Superior temporal gyrus (tissue), 1 donor: ENCODE data around the gene MBOAT1.
"Not testable (repeated sequence)": the region's sequence is repeated elsewhere in the genome, so short reads cannot be mapped to it uniquely, and the experiment has no call there.

Experiments
- DNase-seq: peaks from one replicate; pipeline ENCODE4 v3.0.0-alpha.2; 2016; ENCODE audit errors: extremely low spot score

Gene MBOAT1, protein sequence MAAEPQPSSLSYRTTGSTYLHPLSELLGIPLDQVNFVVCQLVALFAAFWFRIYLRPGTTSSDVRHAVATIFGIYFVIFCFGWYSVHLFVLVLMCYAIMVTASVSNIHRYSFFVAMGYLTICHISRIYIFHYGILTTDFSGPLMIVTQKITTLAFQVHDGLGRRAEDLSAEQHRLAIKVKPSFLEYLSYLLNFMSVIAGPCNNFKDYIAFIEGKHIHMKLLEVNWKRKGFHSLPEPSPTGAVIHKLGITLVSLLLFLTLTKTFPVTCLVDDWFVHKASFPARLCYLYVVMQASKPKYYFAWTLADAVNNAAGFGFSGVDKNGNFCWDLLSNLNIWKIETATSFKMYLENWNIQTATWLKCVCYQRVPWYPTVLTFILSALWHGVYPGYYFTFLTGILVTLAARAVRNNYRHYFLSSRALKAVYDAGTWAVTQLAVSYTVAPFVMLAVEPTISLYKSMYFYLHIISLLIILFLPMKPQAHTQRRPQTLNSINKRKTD

DNA sequence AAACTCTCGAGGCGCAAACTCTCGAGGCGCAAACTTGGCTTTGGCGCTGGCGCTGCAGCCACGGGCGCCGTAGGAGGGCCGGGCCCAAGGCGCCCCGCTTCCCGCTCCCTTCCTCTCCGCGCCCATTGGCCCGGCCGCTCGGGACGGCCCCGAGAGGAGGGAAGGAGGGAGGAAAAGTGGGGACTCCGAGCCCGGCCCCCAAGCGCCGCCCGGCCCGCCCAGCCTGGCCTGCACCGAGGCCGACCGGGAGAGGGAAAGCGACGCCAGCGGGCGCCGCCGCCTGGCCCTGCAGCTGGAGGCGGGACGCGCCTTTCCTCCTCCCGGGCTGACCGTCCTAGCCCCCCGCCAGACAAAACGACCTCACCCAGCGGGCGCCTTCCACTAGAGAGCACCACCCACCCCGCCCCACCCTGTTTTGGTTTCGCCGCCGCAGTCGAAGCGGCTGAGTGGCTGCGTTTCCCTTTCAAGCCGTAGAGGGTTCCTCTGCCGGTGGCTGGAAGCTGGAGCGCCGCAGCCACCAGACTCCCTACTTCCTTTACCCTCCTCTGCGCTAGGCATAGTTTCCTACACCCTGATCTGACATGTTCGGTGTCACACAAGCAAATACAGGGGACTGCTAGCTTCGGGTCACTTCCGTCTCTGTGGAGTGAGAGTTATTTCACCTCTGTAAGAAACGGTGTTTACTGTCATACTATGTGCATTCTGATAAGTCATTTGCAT, at the start of gene MBOAT1:
Gene MBOAT1, minus strand, starts transcription at position 78 of the 720 bp plus-strand sequence. CDS start 235 bp downstream, outside the sequence.
- peak; percentile 69 for DNase-seq

DNA sequence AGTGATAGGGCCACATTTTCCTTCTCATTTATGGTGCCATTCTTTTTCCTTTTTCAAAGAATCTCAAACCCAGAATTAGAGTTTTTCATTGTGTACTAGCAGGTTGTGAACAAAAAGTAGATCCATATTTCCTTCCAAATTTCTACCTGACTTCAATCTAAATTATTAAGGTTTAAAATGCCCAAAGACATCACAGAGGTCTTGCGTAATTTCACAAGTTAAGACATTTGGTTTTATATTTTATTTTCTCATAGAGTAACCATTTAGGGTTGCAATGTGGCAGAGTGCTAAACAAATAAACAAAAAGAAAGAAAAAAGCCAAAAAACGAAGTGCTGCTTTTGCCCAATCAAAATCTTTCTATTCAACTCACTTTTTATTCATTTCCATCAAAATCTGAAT, 49.4 kb upstream of the MBOAT1 start:
- no peak for DNase-seq

- DNase-seq, result no peak
Measured at GRCh38 chr6:20260360-20260759, 48.1 kb upstream of the MBOAT1 start.

DNA sequence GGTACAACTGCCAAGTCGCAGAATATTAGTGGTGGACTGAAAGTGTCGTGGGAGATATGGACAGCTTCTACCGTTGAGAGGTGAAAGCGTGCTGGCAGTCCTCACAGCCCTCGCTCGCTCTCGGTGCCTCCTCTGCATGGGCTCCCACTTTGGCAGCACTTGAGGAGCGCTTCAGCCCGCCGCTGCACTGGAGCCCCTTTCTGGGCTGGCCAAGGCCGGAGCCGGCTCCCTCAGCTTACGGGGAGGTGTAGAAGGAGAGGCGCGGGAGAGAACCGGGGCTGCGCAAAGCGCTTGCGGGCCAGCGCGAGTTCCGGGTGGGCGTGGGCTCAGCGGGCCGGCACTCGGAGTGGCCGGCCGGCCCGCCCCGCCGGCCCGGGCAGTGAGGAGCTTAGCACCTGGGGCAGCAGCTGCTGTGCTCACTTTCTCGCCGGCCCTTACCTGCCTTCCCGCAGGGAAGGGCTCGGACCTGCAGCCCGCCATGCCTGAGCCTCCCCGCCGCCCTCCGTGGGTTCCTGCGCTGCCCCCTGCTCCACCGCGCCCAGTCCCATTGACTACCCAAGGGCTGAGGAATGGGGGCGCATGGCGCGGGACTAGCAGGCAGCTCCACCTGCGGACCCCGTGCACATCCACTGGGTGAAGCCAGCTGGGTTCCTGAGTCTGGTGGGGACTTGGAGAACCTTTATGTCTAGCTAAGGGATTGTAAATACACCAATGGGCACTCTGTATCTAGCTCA, 47.2 kb upstream of the MBOAT1 start:
- DNase-seq, result no peak

- DNase-seq, result no peak
Measured at GRCh38 chr6:20255428-20255827, 43.2 kb upstream of the MBOAT1 start.

- DNase-seq, result no peak
Measured at GRCh38 chr6:20254295-20254694, 42.0 kb upstream of the MBOAT1 start.

GRCh38 chr6:20253021-20253420, 40.8 kb upstream of the MBOAT1 start:
- DNase-seq, result no peak

GRCh38 chr6:20252311-20252710, 40.0 kb upstream of the MBOAT1 start:
- DNase-seq, result no peak

DNA sequence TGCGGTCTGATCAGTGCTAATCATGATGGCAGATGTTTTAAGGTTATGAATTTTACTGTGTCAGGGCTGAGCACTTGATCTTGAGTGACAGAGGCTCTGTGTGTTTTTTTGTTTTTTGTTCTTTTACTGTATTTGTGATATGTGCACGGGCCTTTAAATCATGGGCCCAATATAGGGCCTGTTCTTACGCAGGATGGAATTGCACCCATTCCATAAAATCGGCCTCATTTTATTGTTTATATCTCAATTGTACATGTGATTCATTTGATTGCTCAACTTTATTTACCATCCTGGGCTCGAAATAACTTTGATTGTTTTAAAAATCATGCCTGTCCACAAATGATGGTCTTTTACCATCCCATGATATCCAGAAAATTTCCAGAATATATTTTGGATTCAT, 39.3 kb upstream of the MBOAT1 start:
- DNase-seq, result no peak

DNA sequence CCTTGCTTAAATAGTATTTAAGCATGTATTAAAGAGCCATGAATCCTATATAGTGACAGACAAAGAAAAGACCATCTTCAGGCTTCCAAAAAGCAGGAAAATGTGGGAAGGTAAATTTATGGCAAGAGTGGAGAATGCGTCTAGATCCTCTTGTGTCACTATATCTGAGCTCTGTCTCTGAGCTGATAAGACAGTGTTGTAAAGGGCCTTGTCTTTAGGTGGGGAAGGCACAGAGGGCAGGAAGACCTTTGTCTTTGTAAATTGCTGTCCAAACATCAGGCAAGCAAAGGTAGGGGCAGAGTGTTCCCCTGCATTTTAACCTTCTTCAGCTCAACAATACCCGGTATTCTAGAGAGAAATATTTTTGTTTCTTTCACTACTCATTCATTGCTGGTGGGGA, 33.9 kb upstream of the MBOAT1 start:
- no peak for DNase-seq

DNA sequence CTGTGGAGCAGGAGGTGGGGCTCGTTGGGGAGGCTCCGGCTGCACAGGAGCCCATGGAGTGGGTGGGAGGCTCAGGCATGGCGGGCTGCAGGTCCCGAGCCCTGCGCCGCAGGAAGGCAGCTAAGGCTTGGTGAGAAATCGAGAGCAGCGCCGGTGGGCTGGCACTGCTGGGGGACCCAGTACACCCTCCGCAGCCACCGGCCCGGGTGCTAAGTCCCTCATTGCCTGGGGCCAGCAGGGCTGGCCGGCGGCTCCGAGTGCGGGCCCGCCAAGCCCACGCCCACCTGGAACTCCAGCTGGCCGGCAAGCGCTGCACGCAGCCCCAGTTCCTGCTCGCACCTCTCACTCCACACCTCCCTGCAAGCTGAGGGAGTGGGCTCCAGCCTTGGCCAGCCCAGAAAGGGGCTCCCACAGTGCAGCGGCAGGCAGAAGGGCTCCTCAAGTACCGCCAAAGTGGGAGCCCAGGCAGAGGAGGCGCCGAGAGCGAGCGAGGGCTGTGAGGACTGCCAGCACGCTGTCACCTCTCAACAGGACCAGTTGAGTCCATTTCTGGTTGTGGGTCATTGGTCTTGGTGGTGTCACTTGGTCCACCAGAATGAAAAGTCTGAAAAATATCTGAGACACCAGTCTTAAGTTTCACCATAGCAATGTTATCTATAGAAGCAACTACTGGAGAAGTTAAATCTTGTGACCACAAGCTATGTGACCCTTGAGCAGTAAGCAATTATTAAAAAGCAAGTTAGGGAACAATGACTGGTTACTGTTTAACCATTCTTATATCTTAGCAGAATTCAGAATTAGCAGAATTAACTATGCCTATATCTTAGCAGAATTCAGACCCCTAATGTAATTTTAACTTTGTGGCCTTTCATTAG, 32.8 kb upstream of the MBOAT1 start:
- DNase-seq, result not testable (repeated sequence)

GRCh38 chr6:20243288-20243687, 31.0 kb upstream of the MBOAT1 start:
- no peak for DNase-seq

DNA sequence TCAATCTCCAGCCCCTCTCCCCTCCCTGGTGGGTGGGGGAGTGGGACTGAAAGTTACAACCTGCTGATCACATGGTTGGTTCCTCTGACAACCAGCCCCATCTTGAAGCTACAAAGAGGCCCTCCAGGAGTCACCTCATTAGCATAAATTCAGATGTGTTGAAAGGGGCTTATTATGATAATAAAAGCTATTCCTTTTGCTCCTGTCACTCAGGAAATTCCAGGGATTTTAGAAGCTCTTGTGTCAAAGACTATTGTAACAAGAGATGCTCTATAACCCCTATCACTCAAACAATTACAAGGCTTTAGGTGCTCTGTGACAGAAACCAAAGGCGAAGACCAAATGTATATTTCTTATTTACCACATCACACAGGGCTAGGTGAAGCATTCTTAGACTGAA, 30.1 kb upstream of the MBOAT1 start:
- no peak for DNase-seq

DNA sequence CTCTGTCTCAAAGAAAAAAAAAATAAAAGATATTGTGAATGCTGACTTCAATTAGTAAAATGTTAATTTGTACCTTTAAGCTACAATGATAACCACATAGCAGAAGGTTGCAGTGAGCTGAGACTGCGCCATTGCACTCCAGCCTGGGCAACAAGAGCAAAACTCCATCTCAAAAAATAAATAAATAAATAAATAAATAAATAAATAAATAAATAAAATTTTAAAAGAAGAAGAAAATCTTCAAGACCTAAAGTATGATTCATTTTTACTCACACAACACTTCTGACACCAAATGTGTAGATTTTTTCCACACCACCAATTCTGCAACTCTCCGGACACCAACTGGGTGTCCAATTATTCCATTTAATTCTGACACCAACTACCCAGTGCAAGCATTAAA, 28.8 kb upstream of the MBOAT1 start:
- no peak for DNase-seq

- no peak for DNase-seq
Measured at GRCh38 chr6:20238688-20239587, 26.7 kb upstream of the MBOAT1 start.

DNA sequence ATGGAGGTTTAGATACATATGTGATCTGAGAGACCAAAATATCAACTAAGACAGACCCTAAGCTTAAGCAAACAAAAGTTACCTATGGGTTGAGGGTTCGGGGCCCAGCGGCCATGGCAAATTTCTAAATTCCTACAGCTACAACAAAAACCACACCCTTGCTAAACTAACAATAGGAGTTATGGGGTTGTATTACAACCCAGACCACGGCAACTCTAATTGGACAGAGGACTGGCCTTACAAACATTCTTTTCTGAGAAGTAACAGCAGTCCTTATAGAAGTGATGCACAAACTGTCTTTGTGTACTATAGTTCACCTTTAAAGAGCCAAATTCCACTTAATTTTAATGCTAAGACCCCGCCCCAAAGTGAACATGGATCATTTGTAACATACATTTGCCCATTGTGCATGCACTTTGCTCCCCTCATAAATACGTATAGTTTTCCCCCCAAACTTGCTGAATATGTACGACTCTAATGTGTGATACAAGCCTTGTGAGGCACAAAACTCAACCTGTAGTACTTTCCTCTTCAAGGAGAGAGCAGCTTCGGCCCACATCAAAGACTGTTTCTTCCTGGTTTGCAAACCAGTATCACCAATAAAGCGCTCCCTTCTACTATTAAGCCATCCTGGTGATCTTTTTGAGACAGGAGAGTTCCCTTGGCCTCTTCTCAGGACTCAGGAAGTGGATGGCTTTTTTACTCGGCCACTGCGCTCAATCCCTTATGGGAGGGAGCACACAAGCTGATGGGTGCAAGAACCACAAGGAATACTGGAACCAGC, 25.6 kb upstream of the MBOAT1 start:
- DNase-seq, result no peak

- DNase-seq, result no peak
Measured at GRCh38 chr6:20236909-20237600, 24.8 kb upstream of the MBOAT1 start.

DNA sequence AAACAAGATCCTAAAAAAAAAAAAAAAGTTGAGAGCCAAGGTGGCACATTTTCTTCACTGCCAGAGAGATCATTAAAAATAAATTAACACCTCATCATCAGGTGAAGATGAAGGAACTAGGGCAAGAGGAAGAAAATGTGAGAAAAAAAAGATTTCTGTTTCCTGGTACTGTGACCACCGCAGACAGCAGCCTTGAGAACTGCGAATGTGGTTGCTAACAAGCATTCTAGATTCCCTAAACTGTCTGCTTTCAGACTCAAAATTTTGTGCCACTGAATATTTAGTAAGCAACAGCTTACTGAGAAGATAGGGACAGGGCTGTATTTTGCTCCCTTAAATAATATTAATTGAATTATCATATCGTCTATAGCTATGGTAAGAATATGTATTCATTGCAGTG, 24.1 kb upstream of the MBOAT1 start:
- DNase-seq, result no peak

DNA sequence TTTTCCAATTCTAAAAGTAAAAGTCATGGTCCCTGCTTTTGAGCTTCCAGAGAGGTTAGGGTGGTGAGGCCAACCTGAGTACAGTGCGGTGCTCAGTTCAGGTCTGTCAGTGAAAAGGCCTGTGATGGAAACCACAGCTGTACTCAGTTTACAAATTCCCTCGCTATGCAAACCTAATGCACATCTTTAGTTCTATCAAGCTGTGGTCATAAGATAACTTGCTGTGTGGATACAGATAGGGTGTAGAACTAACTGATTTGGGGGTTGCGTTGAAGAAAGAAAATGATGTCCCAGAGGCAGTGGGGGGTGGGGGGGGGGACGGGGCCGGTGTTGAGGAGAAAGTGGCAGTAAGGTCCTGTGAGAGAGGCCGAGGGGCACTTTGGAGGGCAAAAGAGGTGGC, 22.8 kb upstream of the MBOAT1 start:
- DNase-seq, result no peak
